Upper lobe of left lung (tissue), 6 donors: Measurements from ENCODE around the gene SMARCD3. TPM values are rescaled to one million over a fixed set of nuclear protein-coding genes. Genes with fewer than 3 reads are reported as not detected.

Experiments used
- ATAC-seq, 2 donors: fragments of 200-7000 bp; cut with Tn5 transposase; one replicate each; pipeline ENCODE4 v1.9.1; 2022; ENCODE audit warnings: mild to moderate bottlenecking in 2 of 2, moderate library complexity in 2 of 2; ENCODE audit not compliant: low FRiP score in 2 of 2
- DNase-seq, 2 donors: peaks; one replicate each; pipeline ENCODE4 v3.0.0-alpha.2; 2019 to 2020
- H3K27ac ChIP-seq, 4 donors: fragments of 200-600 bp; sonication (generic); one replicate each; pipeline ENCODE4 v1.5.1; 2016 to 2019
- H3K27me3 ChIP-seq, 4 donors: fragments of 200-600 bp; sonication (generic); one replicate each; pipeline ENCODE4 v1.5.1; 2017 to 2019
- H3K36me3 ChIP-seq, 4 donors: fragments of 200-600 bp; sonication (generic); one replicate each; pipeline ENCODE4 v1.5.1; 2016 to 2019
- H3K4me1 ChIP-seq, 4 donors: fragments of 200-600 bp; sonication (generic); one replicate each; pipeline ENCODE4 v1.5.1; 2018 to 2019
- H3K4me3 ChIP-seq, 4 donors: fragments of 200-600 bp; sonication (generic); one replicate each; pipeline ENCODE4 v1.5.1; 2017 to 2019; ENCODE audit warnings: mild to moderate bottlenecking in 2 of 4, moderate library complexity in 1 of 4
- H3K9me3 ChIP-seq, 4 donors: fragments of 200-600 bp; sonication (generic); one replicate each; pipeline ENCODE4 v1.5.1; 2018 to 2019
- CTCF ChIP-seq, 6 experiments: fragments of 450-650 bp in 4 of 6; fragments of 200-600 bp in 2 of 6; sonication (generic) in 2 of 6; IDR thresholded peaks; one replicate each; pipeline ENCODE4 v1.5.1; 2016 to 2019; ENCODE audit warnings: antibody characterized with exemption in 6 of 6
- EP300 ChIP-seq, 4 donors: sonication (generic); formaldehyde crosslinking; IDR thresholded peaks; one replicate each; pipeline ENCODE4 v1.5.1; 2017; ENCODE audit warnings: antibody characterized with exemption in 4 of 4, control low read depth in 2 of 4
- POLR2A ChIP-seq, 4 donors: fragments of 450-650 bp; IDR thresholded peaks; one replicate each; pipeline ENCODE4 v1.5.1; 2016 to 2017; ENCODE audit warnings: antibody characterized with exemption in 4 of 4, mild to moderate bottlenecking in 2 of 4
- POLR2AphosphoS5 ChIP-seq, 2 donors: sonication (generic); formaldehyde crosslinking; IDR thresholded peaks; one replicate each; pipeline ENCODE4 v1.5.1; 2017; ENCODE audit warnings: antibody characterized with exemption in 2 of 2
- WGBS, 2 donors: methylation state at CpG; one replicate each; pipeline ENCODE4 v1.1.5; 2017 to 2018; 5-methylcytosine and 5-hydroxymethylcytosine counted together
- total RNA-seq, 6 donors: library from RNA; depleted of rRNA in 4 of 6; stranded (reverse); fragments of >200 nt in 4 of 6; gene quantifications; one replicate each; pipeline versions ENCODE4 v1.1.0 to v1.2.1, GENCODE V29; 2016 to 2021
- donor health status: DM: no; HTN: no; CAD: no; lungs with moderate emphysema.
- donor health status: DM: no; HTN: yes; CAD: no; lungs with severe emphysema.

Gene SMARCD3
- total RNA-seq, 6 donors from 2014 or later = 32.8 to 63.9 (median 40.8) TPM

DNA sequence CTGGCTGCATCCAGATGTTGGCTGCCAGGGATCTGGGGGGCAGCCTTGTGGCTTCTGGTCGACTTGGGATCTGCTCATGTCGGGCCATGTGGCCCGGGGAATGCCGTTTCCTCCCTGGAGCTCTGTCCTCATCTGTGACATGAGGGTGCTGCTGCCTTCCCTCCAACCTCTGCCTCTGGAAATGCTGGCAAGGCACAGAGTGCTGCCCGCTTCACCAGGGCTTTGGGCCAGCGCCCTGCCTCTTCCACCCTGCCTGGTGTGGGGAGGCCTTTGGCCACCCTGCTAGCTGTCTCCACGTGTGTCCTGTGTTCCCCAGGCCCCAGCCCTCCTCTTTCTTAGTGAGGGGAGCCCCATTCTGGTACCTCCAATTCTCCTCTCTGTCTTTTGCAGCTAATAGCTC is 5.8 kb upstream of the SMARCD3 start:
- WGBS, 2 donors = 70 to 80% methylated on average over 3 to 7 of the region's 7 CpGs
- H3K27me3 ChIP-seq = no peaks in the 10 kb centered on the region
- DNase-seq = no peak
- H3K36me3 ChIP-seq = no peaks in the 10 kb centered on the region
- H3K4me3 ChIP-seq = no peak overlapping the region
- TF ChIP-seq POLR2AphosphoS5 (IDR thresholded peaks at IDR 0.05) = no peak
- TF ChIP-seq EP300 (IDR thresholded peaks at IDR 0.05) = no peak
- no peak for TF ChIP-seq POLR2A (IDR thresholded peaks at IDR 0.05)
- TF ChIP-seq CTCF (IDR thresholded peaks at IDR 0.05) = no peak
- ATAC-seq = no peak
- H3K4me1 ChIP-seq = peaks cover 19 to 34% (median 26%) of the 10 kb centered on the region in 4 donors
- no peaks in the 10 kb centered on the region for H3K9me3 ChIP-seq
- H3K27ac ChIP-seq = no peak overlapping the region

DNA sequence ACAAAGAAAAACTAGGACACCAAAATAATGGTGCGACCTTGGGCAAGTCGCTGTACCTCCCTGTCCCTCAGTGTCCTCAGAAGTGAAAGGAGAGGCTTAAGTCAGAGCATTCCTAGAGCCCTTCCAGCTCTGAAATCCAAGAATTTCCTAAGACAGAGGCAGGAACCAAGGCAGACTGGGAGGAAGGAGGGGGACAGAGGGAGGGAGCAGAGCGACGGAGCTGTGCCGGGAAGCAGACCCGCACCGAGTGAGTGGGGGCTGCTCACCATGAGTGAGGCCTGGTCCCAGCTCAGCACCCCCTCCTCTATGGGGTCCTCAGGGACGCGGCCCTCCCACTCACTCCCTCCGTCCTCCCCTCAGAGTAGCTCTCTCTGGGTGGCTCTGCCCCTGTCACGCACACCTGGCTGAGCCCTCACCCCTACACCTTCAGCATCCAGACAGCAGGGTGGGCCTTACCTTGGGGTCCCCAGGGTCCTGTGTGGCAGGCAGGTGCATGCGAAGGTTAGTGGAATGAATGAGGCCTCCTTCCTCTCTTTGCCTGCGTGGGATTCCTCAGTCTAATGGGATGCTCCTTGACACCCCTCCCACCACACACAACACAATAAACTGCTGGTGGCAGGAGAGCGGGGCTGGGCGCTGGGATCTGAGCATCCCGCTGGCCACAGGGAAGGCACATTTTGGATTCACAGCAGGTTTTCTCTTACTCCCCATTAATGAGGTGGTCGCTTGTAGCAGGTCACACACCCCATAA is 4.6 kb upstream of the SMARCD3 start:
- TF ChIP-seq POLR2A (IDR thresholded peaks at IDR 0.05) = no peak
- no peak for TF ChIP-seq CTCF (IDR thresholded peaks at IDR 0.05)
- no peak for TF ChIP-seq POLR2AphosphoS5 (IDR thresholded peaks at IDR 0.05)
- TF ChIP-seq EP300 (IDR thresholded peaks at IDR 0.05) = no peak
- Histone ChIP-seq H3K4me3 (peak overlapping the region in 1 of 4 donors; percentile 64), H3K36me3 (no peaks in the 10 kb centered on the region), H3K27ac (peak overlapping the region in 1 of 4 donors; percentile 83), H3K27me3 (no peaks in the 10 kb centered on the region), H3K4me1 (peaks cover 21 to 46% (median 31%) of the 10 kb centered on the region in 4 donors), H3K9me3 (no peaks in the 10 kb centered on the region)
- no peak for ATAC-seq
- no peak for DNase-seq
- WGBS, 2 donors = 63 to 77% methylated on average over 15 to 17 of the region's 17 CpGs

DNA sequence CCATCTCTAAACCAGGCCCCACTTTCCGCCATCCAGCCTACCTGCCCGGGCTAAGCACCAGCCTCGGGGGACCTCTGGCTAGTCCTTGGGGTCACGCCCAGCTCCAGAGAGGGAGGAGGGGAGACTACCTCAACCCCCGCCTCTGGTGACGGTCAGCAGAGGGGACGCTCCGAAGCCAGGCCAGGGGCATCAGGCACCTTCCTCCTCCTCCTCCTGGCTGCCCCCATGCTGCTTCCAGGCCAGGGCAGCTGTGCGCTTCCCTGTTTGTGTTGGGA is 4.0 kb upstream of the SMARCD3 start:
- WGBS, 2 donors = 36 to 49% methylated on average over 7 to 9 of the region's 9 CpGs
- DNase-seq (no peak), ATAC-seq (no peak)
- TF ChIP-seq POLR2A (IDR thresholded peaks at IDR 0.05) = no peak
- TF ChIP-seq EP300 (IDR thresholded peaks at IDR 0.05) = no peak
- Histone ChIP-seq H3K36me3 (no peaks in the 10 kb centered on the region), H3K27me3 (no peaks in the 10 kb centered on the region), H3K27ac (peak overlapping the region; percentile 52 to 87 (median 82)), H3K9me3 (no peaks in the 10 kb centered on the region), H3K4me1 (peaks cover 26 to 52% (median 38%) of the 10 kb centered on the region in 4 donors), H3K4me3 (peak overlapping the region in 3 of 4 donors; percentile 54 to 65 (median 64))

DNA sequence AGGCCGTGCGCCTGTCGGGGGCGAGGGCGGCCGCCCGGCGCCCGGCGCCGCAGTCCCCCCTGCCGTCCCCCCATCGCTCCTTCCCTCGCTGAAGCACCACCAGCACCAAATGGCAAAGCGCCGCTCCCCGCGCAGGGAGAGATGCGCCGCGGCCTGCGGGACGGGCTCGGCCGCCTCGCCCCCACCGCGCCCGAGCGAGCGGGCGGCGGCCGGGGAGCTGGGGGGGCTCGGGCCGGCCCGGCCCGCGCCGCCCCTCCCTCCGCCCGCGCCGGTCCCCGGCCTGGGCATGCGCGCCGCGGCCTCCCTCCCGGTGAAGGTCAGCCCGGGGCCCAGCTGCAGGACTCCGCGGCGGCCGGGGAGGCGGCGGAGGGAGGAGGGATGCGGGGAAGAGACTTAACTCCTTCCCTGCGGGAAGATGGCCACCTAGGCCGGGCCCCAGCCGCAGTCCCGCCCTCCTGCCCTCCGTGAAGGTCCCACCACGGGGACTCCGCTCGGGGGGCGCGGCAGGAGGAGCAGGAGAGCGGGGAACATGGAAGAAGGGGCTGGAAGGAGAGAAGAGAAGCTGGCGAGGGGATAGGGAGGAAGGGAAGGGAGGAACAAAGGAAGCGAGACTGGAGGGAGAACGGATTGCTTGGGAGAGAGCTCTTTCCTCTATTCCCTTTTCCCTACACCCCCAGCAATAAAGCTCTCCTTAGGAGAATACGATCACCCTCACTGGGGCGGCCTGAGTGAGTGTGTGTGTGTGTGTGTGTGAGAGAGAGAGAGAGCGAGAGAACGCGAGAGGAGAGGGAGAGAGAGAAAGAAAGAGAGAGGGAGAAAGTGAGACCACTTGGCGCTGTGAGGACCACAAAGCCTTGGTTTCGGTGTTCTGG is 3.4 kb upstream of the SMARCD3 start:
- peak in 1 of 4 donors; percentile 23 for TF ChIP-seq POLR2A (IDR thresholded peaks at IDR 0.05)
- TF ChIP-seq POLR2AphosphoS5 (IDR thresholded peaks at IDR 0.05) = no peak
- ATAC-seq = peak; percentile 32 to 71
- no peaks in the 10 kb centered on the region for H3K9me3 ChIP-seq
- no peaks in the 10 kb centered on the region for H3K27me3 ChIP-seq
- DNase-seq = peak in 1 of 2 donors; percentile 94
- H3K36me3 ChIP-seq = no peaks in the 10 kb centered on the region
- peaks cover 29 to 58% (median 43%) of the 10 kb centered on the region in 4 donors for H3K4me1 ChIP-seq
- peak overlapping the region; percentile 43 to 65 (median 59) for H3K4me3 ChIP-seq
- peak overlapping the region; percentile 63 to 87 (median 82) for H3K27ac ChIP-seq
- 6% methylated on average over 34 to 46 of the region's 79 CpGs for WGBS, 2 donors

GRCh38 chr7:151251328-151251688 is 2.8 kb upstream of the SMARCD3 start:
- H3K4me1 ChIP-seq = peaks cover 32 to 63% (median 47%) of the 10 kb centered on the region in 4 donors
- WGBS, 2 donors = 10 to 14% methylated on average over 1 to 18 of the region's 19 CpGs
- H3K27me3 ChIP-seq = no peaks in the 10 kb centered on the region
- TF ChIP-seq CTCF (IDR thresholded peaks at IDR 0.05) = no peak
- no peak for TF ChIP-seq POLR2AphosphoS5 (IDR thresholded peaks at IDR 0.05)
- peak in 1 of 4 donors; percentile 20 for TF ChIP-seq POLR2A (IDR thresholded peaks at IDR 0.05)
- no peak for TF ChIP-seq EP300 (IDR thresholded peaks at IDR 0.05)
- peak overlapping the region in 3 of 4 donors; percentile 54 to 65 (median 64) for H3K4me3 ChIP-seq
- ATAC-seq (no peak), DNase-seq (no peak)
- H3K9me3 ChIP-seq = no peaks in the 10 kb centered on the region
- H3K36me3 ChIP-seq = no peaks in the 10 kb centered on the region
- peak overlapping the region; percentile 63 to 83 (median 78) for H3K27ac ChIP-seq
